Coronary artery (tissue), 2 donors: Measurements from ENCODE around the gene IL19.

ENCODE experiments used
- DNase-seq: peaks from one replicate; pipeline ENCODE4 v3.0.0-alpha.2; 2017; ENCODE audit warnings: low spot score
- H3K27ac ChIP-seq, 2 donors: fragments of 200-600 bp; sonication (generic); one replicate each; pipeline ENCODE4 v1.5.1; 2016 to 2019
- H3K4me3 ChIP-seq: fragments of 200-600 bp; sonication (generic); 2 replicates; pipeline ENCODE4 v1.5.1; 2016; ENCODE audit warnings: mild to moderate bottlenecking, moderate library complexity
- TF ChIP-seq, protein P1 (sequence below): fragments of 200-600 bp; sonication (generic); IDR thresholded peaks from one replicate; pipeline ENCODE4 v1.5.1; 2019; ENCODE audit warnings: antibody characterized with exemption

The IL19 gene

GRCh38 chr1:206768472-206769303, 1.9 kb upstream of the IL19 start:
- TF ChIP-seq, protein P1, sequence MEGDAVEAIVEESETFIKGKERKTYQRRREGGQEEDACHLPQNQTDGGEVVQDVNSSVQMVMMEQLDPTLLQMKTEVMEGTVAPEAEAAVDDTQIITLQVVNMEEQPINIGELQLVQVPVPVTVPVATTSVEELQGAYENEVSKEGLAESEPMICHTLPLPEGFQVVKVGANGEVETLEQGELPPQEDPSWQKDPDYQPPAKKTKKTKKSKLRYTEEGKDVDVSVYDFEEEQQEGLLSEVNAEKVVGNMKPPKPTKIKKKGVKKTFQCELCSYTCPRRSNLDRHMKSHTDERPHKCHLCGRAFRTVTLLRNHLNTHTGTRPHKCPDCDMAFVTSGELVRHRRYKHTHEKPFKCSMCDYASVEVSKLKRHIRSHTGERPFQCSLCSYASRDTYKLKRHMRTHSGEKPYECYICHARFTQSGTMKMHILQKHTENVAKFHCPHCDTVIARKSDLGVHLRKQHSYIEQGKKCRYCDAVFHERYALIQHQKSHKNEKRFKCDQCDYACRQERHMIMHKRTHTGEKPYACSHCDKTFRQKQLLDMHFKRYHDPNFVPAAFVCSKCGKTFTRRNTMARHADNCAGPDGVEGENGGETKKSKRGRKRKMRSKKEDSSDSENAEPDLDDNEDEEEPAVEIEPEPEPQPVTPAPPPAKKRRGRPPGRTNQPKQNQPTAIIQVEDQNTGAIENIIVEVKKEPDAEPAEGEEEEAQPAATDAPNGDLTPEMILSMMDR = no peak
- no peak for DNase-seq
- no peak overlapping the region for H3K4me3 ChIP-seq
- H3K27ac ChIP-seq = no peak overlapping the region

GRCh38 chr1:206769304-206769731, 1.3 kb upstream of the IL19 start:
- TF ChIP-seq, protein P1 = no peak
- DNase-seq = no peak
- Histone ChIP-seq H3K4me3 (peak overlapping the region; percentile 25), H3K27ac (no peak overlapping the region)

- peak overlapping the region; percentile 53 for H3K4me3 ChIP-seq
- TF ChIP-seq, protein P1 = no peak
- no peak for DNase-seq
- H3K27ac ChIP-seq = peak overlapping the region in 1 of 2 donors; percentile 73
Measured at GRCh38 chr1:206771338-206771692, 742 bp downstream of the IL19 start.

GRCh38 chr1:206772243-206772937, 1.8 kb downstream of the IL19 start, which contains the start of gene IL10:
Gene IL10 (minus strand): TSS chr1:206772494. CDS start chr1:206772435, 59 bp downstream.
- H3K4me3 ChIP-seq = peak within 1 kb of the TSS; percentile 53
- H3K27ac ChIP-seq = peak within 1 kb of the TSS in 1 of 2 donors; percentile 73
- TF ChIP-seq, protein P1 = no peak
- no peak for DNase-seq

- H3K27ac ChIP-seq = no peak overlapping the region
- TF ChIP-seq, protein P1 = no peak
- no peak overlapping the region for H3K4me3 ChIP-seq
- DNase-seq = no peak
Measured at GRCh38 chr1:206774093-206774492, 3.5 kb downstream of the IL19 start.

GRCh38 chr1:206776229-206776628, 5.7 kb downstream of the IL19 start:
- H3K27ac ChIP-seq = no peak overlapping the region
- TF ChIP-seq, protein P1 = no peak
- DNase-seq = no peak
- no peak overlapping the region for H3K4me3 ChIP-seq
